Measurements from ENCODE around the gene RNF39. TPM values are rescaled to one million over a fixed set of nuclear protein-coding genes. Genes with fewer than 3 reads are reported as not detected.

Gene RNF39
- total and polyA plus RNA-seq, 2 of the 13 experiments (the other 11 are each of a cell fraction or from before 2014, with no cell fraction given), result 0.13 to 1.8 TPM

- TF ChIP-seq THYN1 (CRISPR knock-in tag; IDR thresholded peaks at IDR 0.05; ENCODE audit: borderline replicate concordance, low read depth) (0 out of 2 replicates have a peak, but pooled peaks have one; percentile 70), RORA (CRISPR knock-in tag; IDR thresholded peaks at IDR 0.05) (no peak), TBX3 (IDR thresholded peaks at IDR 0.05; ENCODE audit: borderline replicate concordance) (no peak), ZNF7 (CRISPR knock-in tag; IDR thresholded peaks at IDR 0.05) (no peak), ZNF564 (CRISPR knock-in tag; IDR thresholded peaks at IDR 0.05) (no peak), EZH2 (conservative IDR thresholded peaks at IDR 0.05; ENCODE audit: low read depth, low read length) (no peak), ZNF850 (CRISPR knock-in tag; conservative IDR thresholded peaks at IDR 0.05) (no peak), ZNF816 (CRISPR knock-in tag; IDR thresholded peaks at IDR 0.05; ENCODE audit: borderline replicate concordance) (no peak), RERE (CRISPR knock-in tag; IDR thresholded peaks at IDR 0.05; ENCODE audit: low read depth) (no peak), FLYWCH1 (CRISPR knock-in tag; IDR thresholded peaks at IDR 0.05) (no peak), THRA (CRISPR knock-in tag; IDR thresholded peaks at IDR 0.05; ENCODE audit: borderline replicate concordance) (peak; percentile 53; the same call in 1 of the 2 replicates), TBX2 (CRISPR knock-in tag; IDR thresholded peaks at IDR 0.05; ENCODE audit: borderline replicate concordance) (peak; percentile 34; the same call in 1 of the 2 replicates), SSRP1 (CRISPR knock-in tag; IDR thresholded peaks at IDR 0.05) (0 out of 2 replicates have a peak, but pooled peaks have one; percentile 26), SMAD9 (CRISPR knock-in tag; IDR thresholded peaks at IDR 0.05) (no peak), HINFP (CRISPR knock-in tag; IDR thresholded peaks at IDR 0.05; ENCODE audit: low read depth) (peak; percentile 78; the same call in 1 of the 2 replicates), SRSF1 (optimal IDR thresholded peaks at IDR 0.05; ENCODE audit: low read depth, low read length) (peak; percentile 62), NPAS2 (CRISPR knock-in tag; IDR thresholded peaks at IDR 0.05; ENCODE audit: borderline replicate concordance) (no peak), SRSF4 (IDR thresholded peaks at IDR 0.05; ENCODE audit: low read depth, low read length, poor library complexity, severe bottlenecking) (no peak), FIP1L1 (IDR thresholded peaks at IDR 0.05; ENCODE audit: borderline replicate concordance, insufficient read depth, low read depth, low read length) (no peak), ZNF607 (CRISPR knock-in tag; IDR thresholded peaks at IDR 0.05; ENCODE audit: borderline replicate concordance) (no peak), ZNF879 (CRISPR knock-in tag; IDR thresholded peaks at IDR 0.05) (no peak)
These were observed 27.7 kb upstream of the RNF39 start (continued) for GRCh38 chr6:30102970-30103871.

All from HepG2 (cell line).